K562 (cell line): ENCODE measurements around the gene DNASE2.

Experiments used
- CUX1 ChIP-seq: fragments of 200-800 bp; sonication (Bioruptor generic); IDR thresholded peaks from 2 replicates; pipeline ENCODE4 v1.6.1; 2016; ENCODE audit warnings: missing genetic modification characterization, missing compliant biosample characterization
- GABPA ChIP-seq: fragments of 200-800 bp; sonication (Bioruptor generic); conservative IDR thresholded peaks from 2 replicates; pipeline ENCODE4 v1.6.1; 2016; ENCODE audit warnings: low read depth, missing genetic modification characterization, missing compliant biosample characterization
- NFIC ChIP-seq: fragments of 450-650 bp; IDR thresholded peaks from 2 replicates; pipeline ENCODE4 v1.6.1; 2017; ENCODE audit warnings: mild to moderate bottlenecking, inconsistent platforms
- RB1 ChIP-seq: fragments of 450-650 bp; IDR thresholded peaks from 2 replicates; pipeline ENCODE4 v1.6.1; 2017; ENCODE audit warnings: low read depth, mild to moderate bottlenecking
- TAF1 ChIP-seq: IDR thresholded peaks from 2 replicates; pipeline ENCODE4 v1.6.1; 2011; ENCODE audit warnings: mild to moderate bottlenecking, low read length, moderate library complexity; ENCODE audit not compliant: insufficient read depth, control insufficient read depth, severe bottlenecking; ENCODE audit errors: extremely low read depth
- ZBTB1 ChIP-seq: sonication (generic); formaldehyde crosslinking; IDR thresholded peaks from 2 replicates; pipeline ENCODE4 v1.8.1; 2023; ENCODE audit warnings: missing genetic modification reagents, low read depth, mild to moderate bottlenecking, borderline replicate concordance
- ZBTB8A ChIP-seq: fragments of 450-650 bp; IDR thresholded peaks from 2 replicates; pipeline ENCODE4 v1.6.1; 2018; ENCODE audit warnings: mild to moderate bottlenecking, moderate library complexity; ENCODE audit not compliant: partially characterized antibody
- ZNF3 ChIP-seq: fragments of 250-450 bp; sonication (Bioruptor Pico); IDR thresholded peaks from 2 replicates; pipeline ENCODE4 v1.5.0; 2021; ENCODE audit warnings: mild to moderate bottlenecking, moderate library complexity
- ZNF76 ChIP-seq: fragments of 250-450 bp; sonication (Bioruptor Pico); IDR thresholded peaks from 2 replicates; pipeline ENCODE4 v1.4.0; 2020; ENCODE audit warnings: mild to moderate bottlenecking, moderate library complexity, borderline replicate concordance
- TF ChIP-seq, protein P1 (sequence below): sonication (generic); formaldehyde crosslinking; IDR thresholded peaks from 2 replicates; pipeline ENCODE4 v1.8.1; 2023; ENCODE audit warnings: mild to moderate bottlenecking, missing genetic modification reagents
- TF ChIP-seq, protein P2 (sequence below), 3 experiments: IDR thresholded peaks in 2 of 3; conservative IDR thresholded peaks in 1 of 3; 2 replicates each; pipeline ENCODE4 v1.5.1; 2011 to 2012; ENCODE audit warnings: low read length in 3 of 3, mild to moderate bottlenecking in 3 of 3, control low read depth in 2 of 3, improper control_type of control experiment in 1 of 3, inconsistent platforms in 1 of 3, low read depth in 1 of 3, mixed read lengths in 1 of 3, moderate library complexity in 1 of 3; ENCODE audit not compliant: insufficient read depth in 2 of 3
- TF ChIP-seq, protein P3 (sequence below): sonication (generic); formaldehyde crosslinking; IDR thresholded peaks from 2 replicates; pipeline ENCODE4 v1.8.0; 2022; ENCODE audit warnings: mild to moderate bottlenecking, low read depth, missing genetic modification reagents
- TF ChIP-seq, protein P4 (sequence below): sonication (generic); formaldehyde crosslinking; IDR thresholded peaks from 2 replicates; pipeline ENCODE4 v1.8.0; 2022; ENCODE audit warnings: mild to moderate bottlenecking, missing genetic modification reagents, borderline replicate concordance

- TF ChIP-seq GABPA: no peak
- no peak for TF ChIP-seq ZNF76 (CRISPR knock-in tag)
- TF ChIP-seq CUX1 (CRISPR knock-in tag): no peak
- TF ChIP-seq, protein P1, sequence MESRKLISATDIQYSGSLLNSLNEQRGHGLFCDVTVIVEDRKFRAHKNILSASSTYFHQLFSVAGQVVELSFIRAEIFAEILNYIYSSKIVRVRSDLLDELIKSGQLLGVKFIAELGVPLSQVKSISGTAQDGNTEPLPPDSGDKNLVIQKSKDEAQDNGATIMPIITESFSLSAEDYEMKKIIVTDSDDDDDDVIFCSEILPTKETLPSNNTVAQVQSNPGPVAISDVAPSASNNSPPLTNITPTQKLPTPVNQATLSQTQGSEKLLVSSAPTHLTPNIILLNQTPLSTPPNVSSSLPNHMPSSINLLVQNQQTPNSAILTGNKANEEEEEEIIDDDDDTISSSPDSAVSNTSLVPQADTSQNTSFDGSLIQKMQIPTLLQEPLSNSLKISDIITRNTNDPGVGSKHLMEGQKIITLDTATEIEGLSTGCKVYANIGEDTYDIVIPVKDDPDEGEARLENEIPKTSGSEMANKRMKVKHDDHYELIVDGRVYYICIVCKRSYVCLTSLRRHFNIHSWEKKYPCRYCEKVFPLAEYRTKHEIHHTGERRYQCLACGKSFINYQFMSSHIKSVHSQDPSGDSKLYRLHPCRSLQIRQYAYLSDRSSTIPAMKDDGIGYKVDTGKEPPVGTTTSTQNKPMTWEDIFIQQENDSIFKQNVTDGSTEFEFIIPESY (CRISPR knock-in tag): no peak
- TF ChIP-seq, protein P2, sequence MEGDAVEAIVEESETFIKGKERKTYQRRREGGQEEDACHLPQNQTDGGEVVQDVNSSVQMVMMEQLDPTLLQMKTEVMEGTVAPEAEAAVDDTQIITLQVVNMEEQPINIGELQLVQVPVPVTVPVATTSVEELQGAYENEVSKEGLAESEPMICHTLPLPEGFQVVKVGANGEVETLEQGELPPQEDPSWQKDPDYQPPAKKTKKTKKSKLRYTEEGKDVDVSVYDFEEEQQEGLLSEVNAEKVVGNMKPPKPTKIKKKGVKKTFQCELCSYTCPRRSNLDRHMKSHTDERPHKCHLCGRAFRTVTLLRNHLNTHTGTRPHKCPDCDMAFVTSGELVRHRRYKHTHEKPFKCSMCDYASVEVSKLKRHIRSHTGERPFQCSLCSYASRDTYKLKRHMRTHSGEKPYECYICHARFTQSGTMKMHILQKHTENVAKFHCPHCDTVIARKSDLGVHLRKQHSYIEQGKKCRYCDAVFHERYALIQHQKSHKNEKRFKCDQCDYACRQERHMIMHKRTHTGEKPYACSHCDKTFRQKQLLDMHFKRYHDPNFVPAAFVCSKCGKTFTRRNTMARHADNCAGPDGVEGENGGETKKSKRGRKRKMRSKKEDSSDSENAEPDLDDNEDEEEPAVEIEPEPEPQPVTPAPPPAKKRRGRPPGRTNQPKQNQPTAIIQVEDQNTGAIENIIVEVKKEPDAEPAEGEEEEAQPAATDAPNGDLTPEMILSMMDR (IDR thresholded peaks at IDR 0.05 in 2 of 3, conservative IDR thresholded peaks at IDR 0.05 in 1 of 3; ENCODE audit: insufficient read depth in 2 of 3, low read depth in 1 of 3, low read length in 3 of 3): 0 out of 6 replicates have a peak, but pooled peaks of 2 of the 3 experiments have one; percentile 1 to 5
- TF ChIP-seq ZBTB1: no peak
- no peak for TF ChIP-seq RB1
- TF ChIP-seq, protein P3, sequence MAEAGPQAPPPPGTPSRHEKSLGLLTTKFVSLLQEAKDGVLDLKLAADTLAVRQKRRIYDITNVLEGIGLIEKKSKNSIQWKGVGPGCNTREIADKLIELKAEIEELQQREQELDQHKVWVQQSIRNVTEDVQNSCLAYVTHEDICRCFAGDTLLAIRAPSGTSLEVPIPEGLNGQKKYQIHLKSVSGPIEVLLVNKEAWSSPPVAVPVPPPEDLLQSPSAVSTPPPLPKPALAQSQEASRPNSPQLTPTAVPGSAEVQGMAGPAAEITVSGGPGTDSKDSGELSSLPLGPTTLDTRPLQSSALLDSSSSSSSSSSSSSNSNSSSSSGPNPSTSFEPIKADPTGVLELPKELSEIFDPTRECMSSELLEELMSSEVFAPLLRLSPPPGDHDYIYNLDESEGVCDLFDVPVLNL (CRISPR knock-in tag): 0 out of 2 replicates have a peak, but pooled peaks have one; percentile 28
- no peak for TF ChIP-seq ZBTB8A
- TF ChIP-seq NFIC: no peak
- TF ChIP-seq, protein P4, sequence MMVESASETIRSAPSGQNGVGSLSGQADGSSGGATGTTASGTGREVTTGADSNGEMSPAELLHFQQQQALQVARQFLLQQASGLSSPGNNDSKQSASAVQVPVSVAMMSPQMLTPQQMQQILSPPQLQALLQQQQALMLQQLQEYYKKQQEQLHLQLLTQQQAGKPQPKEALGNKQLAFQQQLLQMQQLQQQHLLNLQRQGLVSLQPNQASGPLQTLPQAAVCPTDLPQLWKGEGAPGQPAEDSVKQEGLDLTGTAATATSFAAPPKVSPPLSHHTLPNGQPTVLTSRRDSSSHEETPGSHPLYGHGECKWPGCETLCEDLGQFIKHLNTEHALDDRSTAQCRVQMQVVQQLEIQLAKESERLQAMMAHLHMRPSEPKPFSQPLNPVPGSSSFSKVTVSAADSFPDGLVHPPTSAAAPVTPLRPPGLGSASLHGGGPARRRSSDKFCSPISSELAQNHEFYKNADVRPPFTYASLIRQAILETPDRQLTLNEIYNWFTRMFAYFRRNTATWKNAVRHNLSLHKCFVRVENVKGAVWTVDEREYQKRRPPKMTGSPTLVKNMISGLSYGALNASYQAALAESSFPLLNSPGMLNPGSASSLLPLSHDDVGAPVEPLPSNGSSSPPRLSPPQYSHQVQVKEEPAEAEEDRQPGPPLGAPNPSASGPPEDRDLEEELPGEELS (CRISPR knock-in tag): no peak
- no peak for TF ChIP-seq ZNF3 (CRISPR knock-in tag)
- TF ChIP-seq TAF1: no peak
Observed at GRCh38 chr19:12840091-12841079, 40.9 kb downstream of the DNASE2 start.
